HG02588 (cell line): ENCODE data around the gene SPACA7.

Experiments
- ATAC-seq: cut with Tn5 transposase; IDR thresholded peaks from one replicate; pipeline ENCODE4 v1.9.1; 2021; ENCODE audit warnings: mild to moderate bottlenecking, moderate library complexity; ENCODE audit not compliant: unreplicated experiment

SPACA7 gene

GRCh38 chr13:112462408-112462807 lies 86.3 kb downstream of the SPACA7 start:
- no peak for ATAC-seq

GRCh38 chr13:112464720-112465119 lies 88.6 kb downstream of the SPACA7 start:
- ATAC-seq = no peak

GRCh38 chr13:112465251-112466131 lies 89.3 kb downstream of the SPACA7 start:
- ATAC-seq = no peak

GRCh38 chr13:112466132-112467058 lies 90.2 kb downstream of the SPACA7 start:
- ATAC-seq = no peak

- no peak for ATAC-seq
Observed at GRCh38 chr13:112467236-112467635, 91.1 kb downstream of the SPACA7 start.

GRCh38 chr13:112468069-112468468 lies 91.9 kb downstream of the SPACA7 start:
- no peak for ATAC-seq

GRCh38 chr13:112469071-112469745 lies 93.1 kb downstream of the SPACA7 start:
- no peak for ATAC-seq

- no peak for ATAC-seq
Observed at GRCh38 chr13:112473818-112474217, 97.7 kb downstream of the SPACA7 start.

- no peak for ATAC-seq
Observed at GRCh38 chr13:112474869-112475268, 98.7 kb downstream of the SPACA7 start.

GRCh38 chr13:112475889-112476288 lies 99.7 kb downstream of the SPACA7 start:
- no peak for ATAC-seq

- ATAC-seq = no peak
Observed at GRCh38 chr13:112477070-112477619, 101.0 kb downstream of the SPACA7 start.

- ATAC-seq = no peak
Observed at GRCh38 chr13:112479389-112479788, 103.2 kb downstream of the SPACA7 start.

GRCh38 chr13:112481458-112481857 lies 105.3 kb downstream of the SPACA7 start:
- ATAC-seq = no peak

- ATAC-seq = no peak
Observed at GRCh38 chr13:112483299-112483698, 107.1 kb downstream of the SPACA7 start.
